Smooth muscle cell (in vitro differentiated cells): ENCODE results near the gene PMP22. TPM values are rescaled to one million over a fixed set of nuclear protein-coding genes. Genes with fewer than 3 reads are reported as not detected.

Source experiments
- DNase-seq: peaks from one replicate; lab custom pipeline; 2025; ENCODE audit not compliant: unreplicated experiment; lab: John Stamatoyannopoulos, UW
- H2AFZ ChIP-seq: fragments of 200-600 bp; sonication (generic); 2 replicates; pipeline ENCODE4 v1.6.0; 2016; ENCODE audit warnings: antibody characterized with exemption, low read depth, mild to moderate bottlenecking
- H3F3A ChIP-seq: fragments of 200-600 bp; sonication (generic); 2 replicates; pipeline ENCODE4 v1.6.0; 2017; ENCODE audit warnings: antibody characterized with exemption, low read depth
- H3K27ac ChIP-seq: fragments of 200-600 bp; sonication (generic); 2 replicates; pipeline ENCODE4 v1.5.1; 2016; ENCODE audit warnings: low read depth, mild to moderate bottlenecking
- H3K27me3 ChIP-seq: fragments of 200-600 bp; sonication (generic); 2 replicates; pipeline ENCODE4 v1.6.1; 2016; ENCODE audit warnings: low read depth, mild to moderate bottlenecking
- H3K36me3 ChIP-seq: fragments of 200-600 bp; sonication (generic); 2 replicates; pipeline ENCODE4 v1.5.1; 2016; ENCODE audit warnings: low read depth
- H3K4me1 ChIP-seq: fragments of 200-600 bp; sonication (generic); 2 replicates; pipeline ENCODE4 v1.5.1; 2016; ENCODE audit warnings: low read depth
- H3K4me2 ChIP-seq: fragments of 200-600 bp; sonication (generic); 2 replicates; pipeline ENCODE4 v1.6.0; 2016; ENCODE audit warnings: mild to moderate bottlenecking
- H3K4me3 ChIP-seq: fragments of 200-600 bp; sonication (generic); 2 replicates; pipeline ENCODE4 v1.5.1; 2016; ENCODE audit warnings: mild to moderate bottlenecking
- H3K79me2 ChIP-seq: fragments of 200-600 bp; sonication (generic); 2 replicates; pipeline ENCODE4 v1.6.0; 2016; ENCODE audit warnings: low read depth, mild to moderate bottlenecking
- H3K9ac ChIP-seq: fragments of 200-600 bp; sonication (generic); 2 replicates; pipeline ENCODE4 v1.6.0; 2016; ENCODE audit warnings: low read depth
- H3K9me3 ChIP-seq: fragments of 200-600 bp; sonication (generic); replicated peaks from 2 replicates; pipeline ENCODE4 v1.5.1; 2016; ENCODE audit warnings: low read depth
- H4K20me1 ChIP-seq: fragments of 200-600 bp; sonication (generic); 2 replicates; pipeline ENCODE4 v1.6.0; 2016; ENCODE audit warnings: low read depth
- CTCF ChIP-seq: fragments of 200-600 bp; sonication (generic); IDR thresholded peaks from 2 replicates; pipeline ENCODE4 v1.5.1; 2017; ENCODE audit warnings: borderline replicate concordance, mild to moderate bottlenecking, antibody characterized with exemption; ENCODE audit not compliant: insufficient read depth, poor library complexity, severe bottlenecking
- WGBS: methylation state at CpG from one replicate; pipeline ENCODE4 v1.1.7; 2016; ENCODE audit warnings: low lambda C conversion rate; 5-methylcytosine and 5-hydroxymethylcytosine counted together
- polyA plus RNA-seq: library from polyadenylated mRNA; unstranded; fragments of >200 nt; fragmentation: Nextera tagmentation; extraction: Ambion mirVana; gene quantifications from 2 replicates; pipeline ENCODE4 v1.2.1, GENCODE V29; 2016
- total RNA-seq: library from RNA; depleted of rRNA; stranded (reverse); fragments of >200 nt; gene quantifications from 2 replicates; pipeline ENCODE4 v1.2.3, GENCODE V29; 2014

Gene PMP22
- total RNA-seq = 39.6 and 51.5 TPM in 2 replicates
- polyA plus RNA-seq = 59.9 and 69.5 TPM in 2 replicates

GRCh38 chr17:15265131-15265530 is at the start of gene PMP22:
PMP22 (minus strand) TSS chr17:15265326; CDS start chr17:15260727, 4,599 bp downstream.
- H3K9ac ChIP-seq = no peak within 1 kb of the TSS
- H3K4me1 ChIP-seq = peaks cover 6% of the 10 kb centered on the region
- H3K79me2 ChIP-seq = peaks cover under 1% of the 10 kb centered on the region
- DNase-seq = no peak
- H3K27ac ChIP-seq = no peak within 1 kb of the TSS
- H3K4me3 ChIP-seq = no peak within 1 kb of the TSS
- no peak within 1 kb of the TSS for H3K4me2 ChIP-seq
- no peak for TF ChIP-seq CTCF
- no peaks in the 10 kb centered on the region for H4K20me1 ChIP-seq
- 64% methylated on average over 6 of the region's 6 CpGs for WGBS
- H3F3A ChIP-seq = peaks cover 10% of the 10 kb centered on the region
- no peak within 1 kb of the TSS for H2AFZ ChIP-seq
- no peaks in the 10 kb centered on the region for H3K36me3 ChIP-seq
- H3K9me3 ChIP-seq = no peaks in the 10 kb centered on the region
- H3K27me3 ChIP-seq = peaks cover 15% of the 10 kb centered on the region

- no peaks in the 10 kb centered on the region for H3K27me3 ChIP-seq
- no peak overlapping the region for H3K27ac ChIP-seq
- no peak overlapping the region for H3K4me2 ChIP-seq
- WGBS = 98% methylated on average over 5 of the region's 5 CpGs
- no peak overlapping the region for H3K9ac ChIP-seq
- no peaks in the 10 kb centered on the region for H3K36me3 ChIP-seq
- H3K9me3 ChIP-seq = no peaks in the 10 kb centered on the region
- no peak for DNase-seq
- no peak overlapping the region for H2AFZ ChIP-seq
- no peaks in the 10 kb centered on the region for H3F3A ChIP-seq
- no peak overlapping the region for H3K4me3 ChIP-seq
- no peaks in the 10 kb centered on the region for H4K20me1 ChIP-seq
- H3K4me1 ChIP-seq = no peaks in the 10 kb centered on the region
- H3K79me2 ChIP-seq = no peaks in the 10 kb centered on the region
- TF ChIP-seq CTCF = no peak
Measured at GRCh38 chr17:15311996-15312395, 46.9 kb upstream of the PMP22 start.

- H3K36me3 ChIP-seq = no peaks in the 10 kb centered on the region
- no peak overlapping the region for H3K4me2 ChIP-seq
- H3K4me1 ChIP-seq = no peaks in the 10 kb centered on the region
- H3K9ac ChIP-seq = no peak overlapping the region
- H3K79me2 ChIP-seq = no peaks in the 10 kb centered on the region
- H3K9me3 ChIP-seq = no peaks in the 10 kb centered on the region
- no peak for TF ChIP-seq CTCF
- H3K4me3 ChIP-seq = no peak overlapping the region
- no peak overlapping the region for H2AFZ ChIP-seq
- no peaks in the 10 kb centered on the region for H3F3A ChIP-seq
- DNase-seq = no peak
- no peaks in the 10 kb centered on the region for H4K20me1 ChIP-seq
- H3K27me3 ChIP-seq = no peaks in the 10 kb centered on the region
- 90% methylated on average over 3 of the region's 3 CpGs for WGBS
- no peak overlapping the region for H3K27ac ChIP-seq
Measured at GRCh38 chr17:15309793-15310192, 44.7 kb upstream of the PMP22 start.

- no peak overlapping the region for H3K4me2 ChIP-seq
- no peak overlapping the region for H2AFZ ChIP-seq
- H3K36me3 ChIP-seq = no peaks in the 10 kb centered on the region
- no peaks in the 10 kb centered on the region for H3K27me3 ChIP-seq
- no peak for DNase-seq
- no peaks in the 10 kb centered on the region for H4K20me1 ChIP-seq
- H3F3A ChIP-seq = no peaks in the 10 kb centered on the region
- H3K4me1 ChIP-seq = no peaks in the 10 kb centered on the region
- TF ChIP-seq CTCF = no peak
- no peak overlapping the region for H3K4me3 ChIP-seq
- no peak overlapping the region for H3K27ac ChIP-seq
- no peaks in the 10 kb centered on the region for H3K79me2 ChIP-seq
- no peaks in the 10 kb centered on the region for H3K9me3 ChIP-seq
- 63% methylated on average over 3 of the region's 3 CpGs for WGBS
- no peak overlapping the region for H3K9ac ChIP-seq
Measured at GRCh38 chr17:15309236-15309635, 44.1 kb upstream of the PMP22 start.
